K562 (cell line): Measurements from ENCODE around the gene LRRC15. TPM values are rescaled to one million over a fixed set of nuclear protein-coding genes. Genes with fewer than 3 reads are reported as not detected.

ENCODE experiments used
- ATAC-seq: fragments of 200-7000 bp; cut with Tn5 transposase; 3 replicates; pipeline ENCODE4 v1.9.1; 2020; ENCODE audit warnings: moderate library complexity
- BruUV-seq: library from RNA; stranded (reverse); fragments of 400-500 nt; replicated peaks from 2 replicates; lab custom pipeline; 2021; lab: Mats Ljungman, UMichigan
- CTCF ChIA-PET: fragments of 300-600 bp; formaldehyde crosslinking; extraction: SDS; loops from one replicate; lab custom pipeline; 2021; ENCODE audit warnings: low intra/inter-chr PET ratio; lab: Yijun Ruan, JAX
- POLR2A ChIA-PET: fragments of 300-600, 350-650 bp; sonication (Branson Sonifier 250); formaldehyde crosslinking; extraction: SDS; loops from one replicate; lab custom pipeline; 2021; ENCODE audit warnings: antibody characterized with exemption, inconsistent platforms; lab: Yijun Ruan, JAX
- DNase-seq, 4 experiments: peaks; one replicate each; pipeline versions ENCODE4 v3.0.0 to v3.0.0-alpha.2; 2011 to 2018; ENCODE audit warnings: low spot score in 3 of 4, mixed read lengths in 3 of 4; ENCODE audit errors: extremely low read depth in 1 of 4
- FAIRE-seq: peaks from 2 replicates; lab custom pipeline; 2011; peaks lifted over from hg19 to GRCh38; lab: Jason Lieb, UNC
- H2AFZ ChIP-seq: 2 replicates; pipeline ENCODE4 v1.6.0; 2011; ENCODE audit warnings: low read depth, low read length, control low read depth, inconsistent platforms
- H3K27ac ChIP-seq: fragments of 200-600 bp; 3 replicates; pipeline ENCODE4 v1.8.0; 2011; ENCODE audit warnings: low read depth, mild to moderate bottlenecking, control low read depth, inconsistent platforms, low read length, moderate library complexity, mixed read lengths; ENCODE audit errors: extremely low read depth
- H3K27me3 ChIP-seq, 2 experiments: fragments of 300-600 bp in 1 of 2; 2 replicates in 1 of 2; 3 replicates in 1 of 2; pipeline versions ENCODE4 v1.6.0 to v1.8.0; 2011; ENCODE audit warnings: inconsistent platforms in 2 of 2, low read length in 2 of 2, mild to moderate bottlenecking in 1 of 2, mixed read lengths in 1 of 2, moderate library complexity in 1 of 2; ENCODE audit not compliant: control insufficient read depth in 2 of 2, insufficient read depth in 2 of 2
- H3K36me3 ChIP-seq: fragments of 300-600 bp; 3 replicates; pipeline ENCODE4 v1.8.0; 2011; ENCODE audit warnings: mild to moderate bottlenecking, low read length, inconsistent platforms; ENCODE audit not compliant: control insufficient read depth, insufficient read depth
- H3K4me1 ChIP-seq, 2 experiments: fragments of 200-600 bp in 1 of 2; replicated peaks in 1 of 2; 2 replicates in 1 of 2; 3 replicates in 1 of 2; pipeline versions ENCODE4 v1.5.1 to v1.8.0; 2011; ENCODE audit warnings: inconsistent platforms in 2 of 2, low read length in 2 of 2, mild to moderate bottlenecking in 1 of 2, mixed read lengths in 1 of 2, moderate library complexity in 1 of 2; ENCODE audit not compliant: control insufficient read depth in 2 of 2, insufficient read depth in 2 of 2
- H3K4me2 ChIP-seq: 2 replicates; pipeline ENCODE4 v1.6.1; 2011; ENCODE audit warnings: low read length, control low read depth, inconsistent platforms, mixed read lengths; ENCODE audit not compliant: insufficient read depth
- H3K4me3 ChIP-seq: fragments of 200-600 bp; sonication (generic), shearing (Covaris generic); 2 replicates; pipeline ENCODE4 v1.5.1; 2016; ENCODE audit warnings: control low read depth, inconsistent platforms
- H3K79me2 ChIP-seq: fragments of 200-600 bp; 3 replicates; pipeline ENCODE4 v1.8.0; 2011; ENCODE audit warnings: low read length, inconsistent platforms; ENCODE audit not compliant: control insufficient read depth, insufficient read depth
- H3K9ac ChIP-seq, 2 experiments: 2 replicates each; pipeline versions ENCODE4 v1.6.0 to v1.6.1; 2011; ENCODE audit warnings: low read depth in 2 of 2, low read length in 2 of 2, control low read depth in 1 of 2, inconsistent platforms in 1 of 2, mild to moderate bottlenecking in 1 of 2, mixed read lengths in 1 of 2; ENCODE audit not compliant: insufficient read depth in 1 of 2
- H3K9me1 ChIP-seq: one replicate; pipeline ENCODE4 v1.6.0; 2011; ENCODE audit warnings: inconsistent platforms, mild to moderate bottlenecking, low read length, moderate library complexity; ENCODE audit not compliant: control insufficient read depth, insufficient read depth
- H3K9me3 ChIP-seq: replicated peaks from 2 replicates; pipeline ENCODE4 v1.5.1; 2011; ENCODE audit warnings: low read depth, low read length, inconsistent platforms; ENCODE audit not compliant: control insufficient read depth, insufficient read depth
- H4K20me1 ChIP-seq: replicated peaks from 2 replicates; pipeline ENCODE4 v1.6.1; 2011; ENCODE audit warnings: low read length, inconsistent platforms, mixed read lengths; ENCODE audit not compliant: control insufficient read depth, insufficient read depth
- CCNT2 ChIP-seq: IDR thresholded peaks from 2 replicates; pipeline ENCODE4 v1.6.1; 2011; ENCODE audit warnings: borderline replicate concordance, low read depth, mild to moderate bottlenecking, moderate library complexity, mixed read lengths, low read length; ENCODE audit not compliant: insufficient read length; ENCODE audit errors: extremely low read depth
- CGGBP1 ChIP-seq: fragments of 250-450 bp; sonication (Bioruptor Pico); IDR thresholded peaks from 2 replicates; pipeline ENCODE4 v1.9.0; 2021; ENCODE audit warnings: mild to moderate bottlenecking
- JUN ChIP-seq, 2 experiments: sonication (generic) in 1 of 2; formaldehyde crosslinking in 1 of 2; IDR thresholded peaks; 2 replicates each; pipeline versions ENCODE4 v1.6.1 to v1.8.0; 2012 to 2022; ENCODE audit warnings: borderline replicate concordance in 2 of 2, mild to moderate bottlenecking in 2 of 2, improper control_type of control experiment in 1 of 2, low read depth in 1 of 2, low read length in 1 of 2, missing genetic modification reagents in 1 of 2
- MECOM ChIP-seq: fragments of 250-450 bp; sonication (Bioruptor Pico); IDR thresholded peaks from 2 replicates; pipeline ENCODE4 v1.8.0; 2022; ENCODE audit warnings: inconsistent platforms
- NFXL1 ChIP-seq: fragments of 450-650 bp; formaldehyde crosslinking; IDR thresholded peaks from 2 replicates; pipeline ENCODE4 v1.4.0; 2021; ENCODE audit warnings: mild to moderate bottlenecking
- PYGO2 ChIP-seq: fragments of 450-650 bp; IDR thresholded peaks from 2 replicates; pipeline ENCODE4 v1.6.1; 2016; ENCODE audit warnings: mild to moderate bottlenecking, missing genetic modification characterization, moderate library complexity, missing compliant biosample characterization
- SMARCE1 ChIP-seq: fragments of 450-650 bp; IDR thresholded peaks from 2 replicates; pipeline ENCODE4 v1.7.1; 2016; ENCODE audit warnings: mild to moderate bottlenecking
- SP2 ChIP-seq: IDR thresholded peaks from 2 replicates; pipeline ENCODE4 v1.6.1; 2011; ENCODE audit warnings: mild to moderate bottlenecking, low read depth, low read length, moderate library complexity; ENCODE audit not compliant: poor library complexity, severe bottlenecking; ENCODE audit errors: extremely low read depth
- USF2 ChIP-seq: sonication (generic); formaldehyde crosslinking; IDR thresholded peaks from 2 replicates; pipeline ENCODE4 v1.5.0; 2020; ENCODE audit warnings: missing genetic modification reagents
- ZNF408 ChIP-seq: fragments of 250-450 bp; sonication (Bioruptor Pico); IDR thresholded peaks from 2 replicates; pipeline ENCODE4 v1.4.0; 2020; ENCODE audit warnings: low read depth, mild to moderate bottlenecking, moderate library complexity
- ZNF561 ChIP-seq: fragments of 450-650 bp; formaldehyde crosslinking; conservative IDR thresholded peaks from 2 replicates; pipeline ENCODE4 v1.4.0; 2020; ENCODE audit warnings: mild to moderate bottlenecking, moderate library complexity
- ZNF778 ChIP-seq: fragments of 450-650 bp; formaldehyde crosslinking; IDR thresholded peaks from 2 replicates; pipeline ENCODE4 v1.4.0; 2020; ENCODE audit warnings: mild to moderate bottlenecking, moderate library complexity
- WGBS: fragments of 100-300 bp; shearing (Covaris generic); methylation state at CpG from one replicate; pipeline ENCODE4 v1.1.6; 2016; ENCODE audit warnings: low coverage, mixed read lengths; ENCODE audit not compliant: insufficient coverage; ENCODE audit errors: missing lambda C conversion rate; 5-methylcytosine and 5-hydroxymethylcytosine counted together
- in situ Hi-C: fragments of 300-500 bp; cut with MboI; formaldehyde crosslinking; loops from 4 replicates; pipeline ENCODE4 v1.15.0; 2018; ENCODE audit warnings: inconsistent platforms, mixed read lengths
- intact Hi-C: fragments of 100-400 bp; cut with micrococcal nuclease; formaldehyde crosslinking; loops from 2 replicates; pipeline ENCODE4 v1.14.2; 2022
- polyA plus RNA-seq, 8 experiments: library from polyadenylated mRNA; depleted of rRNA in 4 of 8; stranded (reverse) in 5 of 8; unstranded in 3 of 8; fragments of >200 nt; fragmentation: Nextera tagmentation in 2 of 8; fragmentation: Illumina TruSeq in 1 of 8; extraction: Ambion mirVana in 2 of 8; extraction: Trizol in 1 of 8; gene quantifications; 2 replicates each; pipeline versions ENCODE4 v1.2.1 to v1.2.3, GENCODE V29; 2011 to 2014; ENCODE audit warnings: inconsistent platforms in 1 of 8, missing spikeins in 1 of 8
- total RNA-seq, 7 experiments: library from RNA; depleted of rRNA in 6 of 7; stranded (reverse); fragments of >200 nt in 6 of 7; fragmentation: Illumina TruSeq in 2 of 7; extraction: Trizol in 2 of 7; gene quantifications; 2 replicates each; pipeline versions ENCODE4 v1.2.1 to v1.2.3, GENCODE V29; 2011 to 2021; ENCODE audit warnings: low replicate concordance in 1 of 7
- TF ChIP-seq, protein P1 (sequence below): fragments of 450-650 bp; IDR thresholded peaks from 2 replicates; pipeline ENCODE4 v1.6.1; 2016; ENCODE audit warnings: borderline replicate concordance
- TF ChIP-seq, protein P2 (sequence below), 2 experiments: fragments of 150-350 bp in 1 of 2; IDR thresholded peaks; 2 replicates each; pipeline ENCODE4 v1.6.1; 2012 to 2016; ENCODE audit warnings: low read depth in 2 of 2, low read length in 2 of 2, mild to moderate bottlenecking in 1 of 2, moderate library complexity in 1 of 2
- TF ChIP-seq, protein P3 (sequence below): fragments of 250-450 bp; sonication (Bioruptor Pico); IDR thresholded peaks from 2 replicates; pipeline ENCODE4 v1.8.0; 2021; ENCODE audit warnings: moderate library complexity, mild to moderate bottlenecking, inconsistent platforms

Gene LRRC15
- total and polyA plus RNA-seq, 9 of the 15 experiments (the other 6 are each of a cell fraction or from before 2014, with no cell fraction given), result not detected

DNA sequence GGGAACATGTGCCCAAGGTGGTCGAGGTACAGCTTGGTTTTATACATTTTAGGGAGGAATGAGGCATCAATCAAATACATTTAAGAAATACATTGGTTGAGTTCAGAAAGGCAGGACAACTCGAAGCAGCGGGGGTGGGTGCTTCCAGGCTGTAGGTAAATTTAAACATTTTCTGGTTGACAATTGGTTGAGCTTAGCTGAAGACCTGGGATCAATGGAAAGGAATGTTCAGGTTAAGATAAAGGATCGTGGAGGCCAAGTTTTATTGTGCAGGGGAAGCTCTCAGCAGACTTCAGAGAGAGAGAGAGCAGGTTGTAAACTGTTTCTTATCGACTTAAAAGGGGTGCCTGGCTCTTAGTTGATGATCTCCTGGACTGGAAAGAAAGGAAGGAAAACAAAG, 29.7 kb downstream of the LRRC15 start:
- H3K79me2 ChIP-seq, result no peaks in the 10 kb centered on the region
- H2AFZ ChIP-seq, result no peak overlapping the region
- H3K27me3 ChIP-seq, result peaks cover 44 to 75% of the 10 kb centered on the region in 2 experiments
- no peak for ATAC-seq
- H3K9ac ChIP-seq, result no peak overlapping the region
- POLR2A ChIA-PET, result interaction anchor here (1.0 kb wide), 1 partner anchor 140 kb away, joined by 3 read pairs; no protein-coding TSS in a partner anchor
- WGBS, result 4% methylated on average over 5 of the region's 5 CpGs
- peaks cover 0 to 13% of the 10 kb centered on the region in 2 experiments; a peak in 2 of 5 replicates for H3K4me1 ChIP-seq
- no peaks in the 10 kb centered on the region for H3K9me3 ChIP-seq
- H3K9me1 ChIP-seq, result no peaks in the 10 kb centered on the region
- H3K4me2 ChIP-seq, result no peak overlapping the region
- H4K20me1 ChIP-seq, result peaks cover 3% of the 10 kb centered on the region
- CTCF ChIA-PET, result interaction anchor here (0.6 kb wide), 1 partner anchor 559 kb away, joined by 3 read pairs; no protein-coding TSS in a partner anchor
- intact Hi-C loops, result loop anchor here (10.0 kb wide), 2 partner anchors 765 to 925 kb away; no protein-coding TSS in a partner anchor
- no TSS peak for BruUV-seq
- H3K36me3 ChIP-seq, result no peaks in the 10 kb centered on the region
- in situ Hi-C loops, result loop anchor here (5.0 to 25.0 kb wide), 3 partner anchors 62 to 1878 kb away; no protein-coding TSS in a partner anchor
- no peak overlapping the region for H3K4me3 ChIP-seq
- no peak for FAIRE-seq
- DNase-seq, result no peak
- no peak overlapping the region for H3K27ac ChIP-seq
- no peak for TF ChIP-seq MECOM (CRISPR knock-in tag)
- no peak for TF ChIP-seq ZNF408 (CRISPR knock-in tag)
- TF ChIP-seq SMARCE1, result no peak
- no peak for TF ChIP-seq PYGO2 (tag)
- no peak for TF ChIP-seq USF2 (CRISPR knock-in tag)
- TF ChIP-seq, protein P1, sequence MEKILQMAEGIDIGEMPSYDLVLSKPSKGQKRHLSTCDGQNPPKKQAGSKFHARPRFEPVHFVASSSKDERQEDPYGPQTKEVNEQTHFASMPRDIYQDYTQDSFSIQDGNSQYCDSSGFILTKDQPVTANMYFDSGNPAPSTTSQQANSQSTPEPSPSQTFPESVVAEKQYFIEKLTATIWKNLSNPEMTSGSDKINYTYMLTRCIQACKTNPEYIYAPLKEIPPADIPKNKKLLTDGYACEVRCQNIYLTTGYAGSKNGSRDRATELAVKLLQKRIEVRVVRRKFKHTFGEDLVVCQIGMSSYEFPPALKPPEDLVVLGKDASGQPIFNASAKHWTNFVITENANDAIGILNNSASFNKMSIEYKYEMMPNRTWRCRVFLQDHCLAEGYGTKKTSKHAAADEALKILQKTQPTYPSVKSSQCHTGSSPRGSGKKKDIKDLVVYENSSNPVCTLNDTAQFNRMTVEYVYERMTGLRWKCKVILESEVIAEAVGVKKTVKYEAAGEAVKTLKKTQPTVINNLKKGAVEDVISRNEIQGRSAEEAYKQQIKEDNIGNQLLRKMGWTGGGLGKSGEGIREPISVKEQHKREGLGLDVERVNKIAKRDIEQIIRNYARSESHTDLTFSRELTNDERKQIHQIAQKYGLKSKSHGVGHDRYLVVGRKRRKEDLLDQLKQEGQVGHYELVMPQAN, result no peak
- TF ChIP-seq CGGBP1, result no peak
- TF ChIP-seq JUN (IDR thresholded peaks at IDR 0.05; ENCODE audit: borderline replicate concordance, low read depth, low read length), result no peak
- TF ChIP-seq JUN (CRISPR knock-in tag; IDR thresholded peaks at IDR 0.05; ENCODE audit: borderline replicate concordance), result no peak
- TF ChIP-seq, protein P2, sequence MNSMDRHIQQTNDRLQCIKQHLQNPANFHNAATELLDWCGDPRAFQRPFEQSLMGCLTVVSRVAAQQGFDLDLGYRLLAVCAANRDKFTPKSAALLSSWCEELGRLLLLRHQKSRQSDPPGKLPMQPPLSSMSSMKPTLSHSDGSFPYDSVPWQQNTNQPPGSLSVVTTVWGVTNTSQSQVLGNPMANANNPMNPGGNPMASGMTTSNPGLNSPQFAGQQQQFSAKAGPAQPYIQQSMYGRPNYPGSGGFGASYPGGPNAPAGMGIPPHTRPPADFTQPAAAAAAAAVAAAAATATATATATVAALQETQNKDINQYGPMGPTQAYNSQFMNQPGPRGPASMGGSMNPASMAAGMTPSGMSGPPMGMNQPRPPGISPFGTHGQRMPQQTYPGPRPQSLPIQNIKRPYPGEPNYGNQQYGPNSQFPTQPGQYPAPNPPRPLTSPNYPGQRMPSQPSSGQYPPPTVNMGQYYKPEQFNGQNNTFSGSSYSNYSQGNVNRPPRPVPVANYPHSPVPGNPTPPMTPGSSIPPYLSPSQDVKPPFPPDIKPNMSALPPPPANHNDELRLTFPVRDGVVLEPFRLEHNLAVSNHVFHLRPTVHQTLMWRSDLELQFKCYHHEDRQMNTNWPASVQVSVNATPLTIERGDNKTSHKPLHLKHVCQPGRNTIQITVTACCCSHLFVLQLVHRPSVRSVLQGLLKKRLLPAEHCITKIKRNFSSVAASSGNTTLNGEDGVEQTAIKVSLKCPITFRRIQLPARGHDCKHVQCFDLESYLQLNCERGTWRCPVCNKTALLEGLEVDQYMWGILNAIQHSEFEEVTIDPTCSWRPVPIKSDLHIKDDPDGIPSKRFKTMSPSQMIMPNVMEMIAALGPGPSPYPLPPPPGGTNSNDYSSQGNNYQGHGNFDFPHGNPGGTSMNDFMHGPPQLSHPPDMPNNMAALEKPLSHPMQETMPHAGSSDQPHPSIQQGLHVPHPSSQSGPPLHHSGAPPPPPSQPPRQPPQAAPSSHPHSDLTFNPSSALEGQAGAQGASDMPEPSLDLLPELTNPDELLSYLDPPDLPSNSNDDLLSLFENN (IDR thresholded peaks at IDR 0.05; ENCODE audit: low read depth in 2 of 2, low read length in 2 of 2), result no peak
- no peak for TF ChIP-seq NFXL1 (CRISPR knock-in tag)
- no peak for TF ChIP-seq ZNF778 (CRISPR knock-in tag)
- TF ChIP-seq, protein P3, sequence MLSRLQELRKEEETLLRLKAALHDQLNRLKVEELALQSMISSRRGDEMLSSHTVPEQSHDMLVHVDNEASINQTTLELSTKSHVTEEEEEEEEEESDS, result no peak
- TF ChIP-seq SP2, result no peak
- TF ChIP-seq ZNF561 (CRISPR knock-in tag), result no peak
- no peak for TF ChIP-seq CCNT2
